Parathyroid adenoma (tissue), 2 donors: ENCODE measurements around the gene NCR2.

ENCODE experiments used
- H2AFZ ChIP-seq: fragments of 300-600 bp; sonication (generic); one replicate; pipeline ENCODE4 v1.7.0; 2017; ENCODE audit warnings: antibody characterized with exemption, mild to moderate bottlenecking
- H3K27ac ChIP-seq: fragments of 300-600 bp; sonication (generic); one replicate; pipeline ENCODE4 v1.7.0; 2017
- H3K27me3 ChIP-seq: fragments of 300-600 bp; sonication (generic); one replicate; pipeline ENCODE4 v1.7.0; 2017; ENCODE audit warnings: low read length; ENCODE audit not compliant: control insufficient read depth, insufficient read depth
- H3K36me3 ChIP-seq: fragments of 300-600 bp; sonication (generic); one replicate; pipeline ENCODE4 v1.7.0; 2017; ENCODE audit warnings: low read length; ENCODE audit not compliant: control insufficient read depth, insufficient read depth
- H3K4me1 ChIP-seq: fragments of 300-600 bp; sonication (generic); one replicate; pipeline ENCODE4 v1.7.0; 2017; ENCODE audit warnings: control low read depth
- H3K4me2 ChIP-seq: fragments of 300-600 bp; sonication (generic); one replicate; pipeline ENCODE4 v1.7.0; 2017; ENCODE audit warnings: low read length
- H3K4me3 ChIP-seq: fragments of 300-600 bp; sonication (generic); one replicate; pipeline ENCODE4 v1.7.0; 2017; ENCODE audit warnings: low read depth, low read length
- H3K79me2 ChIP-seq: fragments of 300-600 bp; sonication (generic); one replicate; pipeline ENCODE4 v1.7.0; 2017; ENCODE audit warnings: control low read depth
- H3K9ac ChIP-seq: fragments of 300-600 bp; sonication (generic); one replicate; pipeline ENCODE4 v1.7.0; 2017; ENCODE audit warnings: mild to moderate bottlenecking
- H3K9me3 ChIP-seq: fragments of 300-600 bp; sonication (generic); one replicate; pipeline ENCODE4 v1.7.0; 2017; ENCODE audit warnings: low read length; ENCODE audit not compliant: control insufficient read depth
- TF ChIP-seq, protein P1 (sequence below): fragments of 300-600 bp; sonication (generic); IDR thresholded peaks from one replicate; pipeline ENCODE4 v1.7.0; 2017; ENCODE audit warnings: antibody characterized with exemption, mild to moderate bottlenecking
- donor health status: primary hyperparathyroidism.

NCR2 gene

DNA sequence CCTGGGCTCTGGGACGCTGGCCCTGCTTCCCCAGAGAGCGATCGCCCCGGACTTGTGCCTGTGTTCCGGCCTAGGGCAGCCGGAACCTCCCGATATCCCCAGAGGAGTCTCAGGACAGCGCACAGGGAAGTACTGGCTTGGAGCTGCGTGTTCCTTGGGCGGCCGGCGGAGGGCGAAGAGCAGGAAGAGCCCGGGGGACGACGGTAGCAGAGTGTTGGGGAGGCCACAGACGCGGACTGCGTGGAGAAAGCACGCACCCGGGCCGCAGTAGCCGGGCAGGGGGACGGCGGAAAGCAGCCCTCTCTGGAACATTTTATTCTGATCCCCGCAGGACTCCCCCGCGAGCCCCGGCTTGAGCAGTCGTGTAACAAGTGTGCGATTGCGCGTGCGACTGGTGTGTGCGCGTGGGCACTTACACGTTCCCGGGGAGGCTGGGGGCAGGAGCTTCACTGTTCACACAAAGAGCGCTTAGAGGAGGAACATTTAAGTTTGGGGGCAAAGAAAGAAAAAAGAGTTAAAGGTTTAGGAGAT lies 36.1 kb downstream of the NCR2 start:
- Histone ChIP-seq H3K36me3 (no peaks in the 10 kb centered on the region), H3K4me3 (peak overlapping the region; percentile 32), H2AFZ (peak overlapping the region; percentile 47), H3K4me2 (peak overlapping the region; percentile 47), H3K4me1 (peaks cover 3% of the 10 kb centered on the region), H3K9me3 (no peaks in the 10 kb centered on the region), H3K27ac (no peak overlapping the region), H3K79me2 (no peaks in the 10 kb centered on the region), H3K9ac (no peak overlapping the region), H3K27me3 (no peaks in the 10 kb centered on the region)
- TF ChIP-seq, protein P1, sequence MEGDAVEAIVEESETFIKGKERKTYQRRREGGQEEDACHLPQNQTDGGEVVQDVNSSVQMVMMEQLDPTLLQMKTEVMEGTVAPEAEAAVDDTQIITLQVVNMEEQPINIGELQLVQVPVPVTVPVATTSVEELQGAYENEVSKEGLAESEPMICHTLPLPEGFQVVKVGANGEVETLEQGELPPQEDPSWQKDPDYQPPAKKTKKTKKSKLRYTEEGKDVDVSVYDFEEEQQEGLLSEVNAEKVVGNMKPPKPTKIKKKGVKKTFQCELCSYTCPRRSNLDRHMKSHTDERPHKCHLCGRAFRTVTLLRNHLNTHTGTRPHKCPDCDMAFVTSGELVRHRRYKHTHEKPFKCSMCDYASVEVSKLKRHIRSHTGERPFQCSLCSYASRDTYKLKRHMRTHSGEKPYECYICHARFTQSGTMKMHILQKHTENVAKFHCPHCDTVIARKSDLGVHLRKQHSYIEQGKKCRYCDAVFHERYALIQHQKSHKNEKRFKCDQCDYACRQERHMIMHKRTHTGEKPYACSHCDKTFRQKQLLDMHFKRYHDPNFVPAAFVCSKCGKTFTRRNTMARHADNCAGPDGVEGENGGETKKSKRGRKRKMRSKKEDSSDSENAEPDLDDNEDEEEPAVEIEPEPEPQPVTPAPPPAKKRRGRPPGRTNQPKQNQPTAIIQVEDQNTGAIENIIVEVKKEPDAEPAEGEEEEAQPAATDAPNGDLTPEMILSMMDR, result no peak

DNA sequence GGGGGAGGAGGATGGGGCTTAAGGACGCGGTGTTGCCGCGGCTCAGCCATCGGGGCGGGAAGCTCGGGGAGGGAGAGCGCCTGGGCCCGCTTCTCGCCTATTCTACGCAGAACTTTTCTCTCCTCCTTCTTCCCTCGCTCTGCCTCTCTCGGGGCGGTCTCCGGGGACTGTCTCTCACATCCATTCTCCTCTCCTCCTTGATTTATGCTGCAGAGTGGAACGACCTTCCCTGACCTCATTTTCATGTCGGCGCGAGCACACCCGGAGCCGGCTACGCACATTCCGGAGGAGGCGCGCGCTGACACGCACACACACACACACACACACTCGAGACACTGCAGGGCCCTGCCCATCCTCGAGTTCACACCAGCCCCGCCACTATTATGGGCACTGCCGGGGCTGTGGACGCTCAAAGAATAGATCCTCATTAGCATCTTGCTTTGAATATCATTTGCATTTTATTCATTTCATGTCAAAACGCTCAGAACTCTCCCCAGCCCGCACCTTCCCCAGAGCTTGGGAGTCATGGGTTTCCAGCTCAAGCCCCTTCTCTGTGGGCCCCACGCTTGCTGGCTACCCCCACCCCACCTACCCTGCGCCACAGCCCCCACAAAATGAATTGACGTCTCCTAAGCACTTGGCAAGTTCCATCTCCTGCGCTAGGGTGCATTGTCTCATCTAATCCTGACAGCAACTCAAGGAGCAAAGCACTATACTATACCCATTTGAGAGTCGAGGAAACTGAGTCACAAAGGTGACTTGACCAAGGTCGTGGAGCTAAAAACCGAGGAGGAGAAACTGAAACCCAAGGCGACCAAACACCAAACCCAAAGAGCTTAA lies 36.8 kb downstream of the NCR2 start:
- Histone ChIP-seq H3K4me2 (peak overlapping the region; percentile 47), H2AFZ (peak overlapping the region; percentile 57), H3K4me3 (peak overlapping the region; percentile 49), H3K36me3 (no peaks in the 10 kb centered on the region), H3K9ac (no peak overlapping the region), H3K9me3 (no peaks in the 10 kb centered on the region), H3K79me2 (no peaks in the 10 kb centered on the region), H3K4me1 (peaks cover 3% of the 10 kb centered on the region), H3K27ac (no peak overlapping the region), H3K27me3 (no peaks in the 10 kb centered on the region)
- TF ChIP-seq, protein P1, result no peak

DNA sequence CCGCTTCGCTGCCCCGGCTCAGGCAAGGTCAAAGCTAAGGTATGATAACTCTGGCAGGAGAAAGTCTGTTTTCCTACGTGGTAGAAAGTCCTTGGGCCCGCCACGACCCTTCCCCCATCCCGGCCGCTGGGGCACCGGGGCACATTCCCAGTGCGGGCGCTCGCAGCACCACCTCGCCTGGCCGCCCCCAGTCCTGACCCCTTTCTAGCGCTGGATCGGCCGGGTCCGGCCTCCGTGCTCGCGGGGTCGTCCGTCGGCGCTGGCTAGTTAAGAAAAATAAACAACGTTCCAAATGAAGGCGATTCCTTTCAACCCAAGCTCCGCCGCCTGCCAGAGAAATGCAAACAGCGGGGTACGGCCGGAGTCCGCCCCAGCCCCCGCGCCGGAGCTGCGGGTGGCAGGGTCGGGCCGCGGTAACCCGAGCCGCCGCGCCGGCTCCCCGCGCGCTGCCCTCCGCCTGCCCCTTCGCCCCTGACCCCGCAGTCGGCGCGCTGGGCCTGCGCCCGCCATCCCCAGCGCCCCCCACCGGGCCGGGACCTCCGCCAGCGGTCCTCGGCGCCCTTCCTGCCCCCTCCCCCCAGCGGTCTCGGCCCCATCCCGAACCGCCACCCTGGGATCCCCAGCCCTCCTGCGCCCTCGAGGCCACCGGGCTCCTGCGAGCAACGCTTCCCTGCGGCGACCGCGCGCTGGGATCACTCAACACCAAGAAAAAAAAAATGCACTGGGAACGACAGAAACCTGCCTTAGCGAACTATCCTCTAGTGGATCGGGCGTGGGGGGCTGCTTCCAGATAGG lies 37.6 kb downstream of the NCR2 start:
- TF ChIP-seq, protein P1, result no peak
- Histone ChIP-seq H3K4me1 (peaks cover 3% of the 10 kb centered on the region), H3K27me3 (no peaks in the 10 kb centered on the region)

DNA sequence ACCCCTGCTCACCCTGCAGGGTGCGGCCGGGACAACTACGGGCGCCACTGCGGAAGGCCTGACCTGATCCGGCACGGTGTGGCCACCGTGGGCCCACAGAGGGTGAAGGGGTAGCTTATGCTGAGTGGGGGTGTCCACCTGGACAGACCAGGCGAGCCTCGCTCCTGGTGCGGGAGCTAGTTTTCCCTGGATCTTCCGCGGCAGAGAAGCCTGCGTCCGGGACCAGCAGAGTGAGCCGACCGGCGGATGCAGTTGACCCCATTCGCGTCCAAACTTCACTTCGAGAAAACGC lies 38.2 kb downstream of the NCR2 start:
- peak overlapping the region; percentile 47 for H3K4me3 ChIP-seq
- H3K4me1 ChIP-seq, result peaks cover 3% of the 10 kb centered on the region
- no peaks in the 10 kb centered on the region for H3K79me2 ChIP-seq
- no peak overlapping the region for H2AFZ ChIP-seq
- H3K27me3 ChIP-seq, result no peaks in the 10 kb centered on the region
- peak overlapping the region; percentile 76 for H3K4me2 ChIP-seq
- no peak overlapping the region for H3K27ac ChIP-seq
- no peak overlapping the region for H3K9ac ChIP-seq
- TF ChIP-seq, protein P1, result no peak
- no peaks in the 10 kb centered on the region for H3K9me3 ChIP-seq
- no peaks in the 10 kb centered on the region for H3K36me3 ChIP-seq

More for the DNA sequence above, 37.6 kb downstream of the NCR2 start:
- H3K27ac ChIP-seq, result no peak overlapping the region
- no peaks in the 10 kb centered on the region for H3K36me3 ChIP-seq
- peak overlapping the region; percentile 76 for H3K4me2 ChIP-seq
- H3K4me3 ChIP-seq, result peak overlapping the region; percentile 49
- no peaks in the 10 kb centered on the region for H3K9me3 ChIP-seq
- no peak overlapping the region for H3K9ac ChIP-seq
- H2AFZ ChIP-seq, result no peak overlapping the region
- no peaks in the 10 kb centered on the region for H3K79me2 ChIP-seq
